Measurements from ENCODE around the gene MLC1.

The MLC1 gene

GRCh38 chr22:50076646-50077535 lies 8.3 kb downstream of the MLC1 start:
- DNase-seq (ENCODE audit: low read depth): no peak

DNA sequence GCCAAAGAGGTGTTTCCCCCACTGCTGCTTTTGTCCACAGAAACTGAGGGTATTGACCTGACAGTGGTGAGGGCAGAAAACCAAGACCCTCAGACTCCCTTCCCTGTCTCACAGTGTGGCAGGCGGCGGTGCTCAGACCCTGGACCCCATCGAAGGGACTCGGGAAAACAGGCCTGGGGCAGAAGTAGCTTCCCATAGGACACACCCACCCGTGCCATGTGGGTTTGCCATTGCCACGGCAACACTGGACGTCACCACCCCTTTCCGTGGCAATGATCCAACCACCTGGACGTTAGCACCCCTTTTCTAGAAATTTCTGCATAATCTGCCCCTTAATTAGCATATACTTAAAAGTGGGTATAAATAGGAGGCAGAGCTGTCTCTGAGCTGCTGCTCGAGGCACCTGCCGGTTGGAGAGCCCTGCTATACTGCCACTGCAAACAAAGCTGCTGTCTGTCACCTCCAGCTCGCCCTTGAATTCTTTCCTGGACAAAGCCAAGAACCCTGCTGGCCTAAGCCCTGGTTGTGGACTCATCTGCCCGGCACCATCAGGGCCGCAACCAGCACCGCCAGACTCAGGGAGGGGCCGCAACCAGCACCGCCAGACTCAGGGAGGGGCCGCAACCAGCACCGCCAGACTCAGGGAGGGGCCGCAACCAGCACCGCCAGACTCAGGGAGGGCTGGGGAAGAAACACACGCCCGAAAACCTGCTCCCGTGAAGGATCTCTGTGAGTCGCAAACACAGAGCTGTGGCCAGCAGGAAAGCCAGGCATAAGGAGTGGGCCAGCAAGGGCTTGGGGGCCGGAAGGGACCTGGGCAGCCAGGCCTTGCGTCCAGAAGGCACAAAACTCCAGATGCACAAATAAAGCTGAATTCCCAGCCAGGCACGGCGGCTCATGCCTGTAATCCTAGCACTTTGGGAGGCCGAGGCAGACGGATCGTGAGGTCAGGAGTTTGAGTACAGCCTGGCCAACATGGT lies 10.4 kb downstream of the MLC1 start:
- no peak for DNase-seq (ENCODE audit: low read depth)

GRCh38 chr22:50074056-50074455 lies 11.2 kb downstream of the MLC1 start:
- no peak for DNase-seq (ENCODE audit: low read depth)

DNA sequence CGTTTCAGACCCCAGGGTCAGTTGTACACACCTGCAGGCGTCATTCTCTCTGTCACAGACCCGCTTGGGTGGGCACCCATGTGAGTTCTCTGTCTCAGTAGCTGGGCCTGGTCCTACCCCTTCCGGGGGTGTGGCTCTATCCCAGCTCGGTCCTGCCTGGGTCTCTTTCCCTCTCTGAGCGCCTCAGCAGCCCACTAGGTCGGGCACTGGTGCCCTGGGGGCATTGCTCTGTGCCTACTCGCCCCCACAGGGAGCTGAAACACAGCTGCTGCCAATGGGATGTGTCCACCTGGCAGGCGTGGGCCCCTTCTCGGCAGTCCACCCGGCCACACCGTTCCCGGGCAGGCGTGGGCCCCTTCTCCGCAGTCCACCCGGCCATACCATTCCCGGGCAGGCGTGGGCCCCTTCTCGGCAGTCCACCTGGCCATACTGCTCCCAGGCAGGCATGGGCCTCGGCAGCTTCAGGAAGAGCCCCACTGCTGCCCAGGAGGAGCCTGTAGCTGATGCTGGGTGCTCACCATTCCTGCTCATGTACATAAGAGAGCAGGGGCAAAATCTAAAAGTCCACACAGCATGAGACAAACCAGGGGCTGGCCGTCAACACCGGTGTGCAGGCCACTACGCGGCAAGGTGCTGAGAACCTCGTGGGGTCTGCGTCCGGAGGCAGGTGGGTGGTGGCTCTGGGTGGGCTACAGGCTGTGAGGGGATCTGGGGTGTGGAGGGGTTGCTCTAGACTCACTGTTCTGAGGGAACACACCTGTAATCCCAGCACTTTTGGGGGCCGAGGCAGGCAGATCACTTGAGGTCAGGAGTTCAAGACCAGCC lies 12.3 kb downstream of the MLC1 start:
- no peak for DNase-seq (ENCODE audit: low read depth)

DNA sequence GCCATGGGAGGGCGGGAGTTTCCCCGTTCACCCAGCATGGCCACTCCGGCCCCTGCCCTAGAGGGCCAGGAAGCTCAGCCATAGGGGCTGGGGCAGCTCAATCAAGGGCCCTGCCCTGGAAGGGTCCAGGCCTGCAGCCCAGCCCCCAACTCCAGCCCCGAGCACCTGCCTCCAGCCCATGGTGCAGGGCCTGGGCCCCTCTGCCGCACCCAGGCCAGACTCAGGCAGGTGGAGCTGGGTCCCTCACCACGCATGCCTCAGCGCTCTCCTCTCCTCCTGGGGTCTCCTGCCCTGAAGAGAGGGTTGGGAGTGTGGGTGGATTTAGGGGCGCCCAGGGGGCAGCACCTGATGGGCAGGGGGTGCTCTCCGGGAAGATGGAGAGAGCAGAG lies 13.1 kb downstream of the MLC1 start:
- DNase-seq (ENCODE audit: low read depth): no peak

GRCh38 chr22:50071432-50072166 lies 13.6 kb downstream of the MLC1 start:
- no peak for DNase-seq (ENCODE audit: low read depth)

DNA sequence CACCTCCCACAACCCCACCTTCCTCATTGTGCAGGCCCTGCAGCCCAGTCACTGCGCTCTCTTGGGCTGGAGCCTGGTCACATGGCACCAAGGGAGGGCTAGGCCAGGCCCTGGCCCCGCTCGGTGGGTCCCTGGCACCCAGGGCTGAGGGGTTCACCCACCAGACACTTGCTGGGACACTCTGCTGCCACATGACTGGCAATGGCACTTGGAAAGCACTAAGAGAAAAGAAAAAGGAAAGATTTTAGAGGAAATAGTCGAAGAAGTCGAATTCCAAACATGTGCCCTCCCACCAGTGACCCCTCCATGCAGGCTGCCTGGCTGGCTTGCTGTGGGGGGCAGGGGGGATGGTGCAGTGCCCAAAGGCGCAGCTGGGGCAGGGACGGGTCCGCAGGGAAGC lies 14.9 kb downstream of the MLC1 start:
- DNase-seq (ENCODE audit: low read depth): no peak

- no peak for DNase-seq (ENCODE audit: low read depth)
These were observed 17.1 kb downstream of the MLC1 start for GRCh38 chr22:50068096-50068495.

DNA sequence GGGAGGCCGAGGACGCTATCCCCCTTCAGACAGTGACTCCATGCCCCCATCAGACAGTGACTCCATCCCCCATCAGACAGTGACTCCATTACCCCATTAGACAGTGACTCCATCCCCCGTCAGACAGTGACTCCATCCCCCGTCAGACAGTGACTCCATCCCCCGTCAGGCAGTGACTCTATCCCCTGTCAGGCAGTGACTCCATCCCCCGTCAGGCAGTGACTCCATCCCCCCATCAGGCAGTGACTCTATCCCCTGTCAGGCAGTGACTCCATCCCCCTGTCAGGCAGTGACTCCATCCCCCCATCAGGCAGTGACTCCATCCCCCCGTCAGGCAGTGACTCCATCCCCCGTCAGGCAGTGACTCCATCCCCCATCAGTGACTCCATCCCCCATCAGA lies 18.0 kb downstream of the MLC1 start:
- DNase-seq (ENCODE audit: low read depth): no peak

DNA sequence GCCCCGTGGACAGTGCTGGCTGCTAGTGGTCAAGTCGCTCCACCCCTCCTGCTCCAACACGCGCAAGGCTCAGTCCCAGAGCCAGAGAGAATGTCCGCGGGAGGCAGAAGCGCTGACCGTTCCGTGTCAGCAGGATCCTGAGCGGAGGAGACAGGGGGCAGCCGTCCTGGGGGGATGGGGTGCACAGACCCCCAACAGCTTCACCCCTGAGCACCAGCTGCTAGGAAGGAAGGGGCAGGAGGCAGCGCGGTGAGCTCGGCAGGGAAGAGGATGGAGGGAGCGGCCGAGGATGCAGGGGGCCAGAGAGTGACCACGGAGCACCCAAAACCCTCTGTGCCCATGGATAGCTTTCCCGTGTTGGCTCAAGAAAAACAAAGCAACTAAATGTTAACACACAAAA lies 20.8 kb downstream of the MLC1 start:
- DNase-seq (ENCODE audit: low read depth): no peak

DNA sequence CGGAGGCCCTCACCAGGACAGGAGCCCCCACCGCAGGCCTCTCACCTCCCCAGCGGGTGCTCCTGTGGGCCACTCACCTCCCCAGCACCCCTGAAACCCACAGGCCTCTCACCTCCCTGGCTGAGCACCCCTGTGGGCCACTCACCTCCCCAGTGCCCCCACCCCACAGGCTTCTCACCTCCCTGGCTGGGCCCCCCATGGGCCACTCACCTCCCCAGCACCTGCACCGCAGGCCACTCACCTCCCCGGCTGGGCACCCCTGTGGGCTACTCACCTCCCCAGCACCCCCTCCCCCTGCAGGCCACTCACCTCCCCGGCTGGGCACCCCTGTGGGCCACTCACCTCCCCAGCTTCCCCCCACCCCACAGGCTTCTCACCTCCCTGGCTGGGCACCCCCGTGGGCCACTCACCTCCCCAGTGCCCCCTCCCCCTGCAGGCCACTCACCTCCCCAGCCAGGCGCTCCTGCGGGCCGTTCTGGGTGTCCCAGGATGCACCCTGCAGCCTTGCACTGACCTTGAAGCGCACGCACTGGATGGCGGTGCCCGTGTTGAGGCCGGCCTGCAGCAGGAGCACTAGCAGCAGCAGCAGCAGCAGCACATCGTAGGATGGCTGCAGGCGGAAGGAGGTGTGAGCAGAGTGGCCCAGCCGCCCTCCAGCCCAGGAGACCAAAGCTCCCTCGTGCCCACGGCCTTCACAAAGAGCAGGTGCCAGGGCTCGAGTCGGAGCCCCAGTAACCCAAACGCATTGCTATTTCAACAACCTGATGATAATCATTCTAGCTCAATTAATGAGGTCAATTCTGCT lies 21.4 kb downstream of the MLC1 start:
- no peak for DNase-seq (ENCODE audit: low read depth)

GRCh38 chr22:50062509-50063135 lies 22.6 kb downstream of the MLC1 start:
- no peak for DNase-seq (ENCODE audit: low read depth)

DNA sequence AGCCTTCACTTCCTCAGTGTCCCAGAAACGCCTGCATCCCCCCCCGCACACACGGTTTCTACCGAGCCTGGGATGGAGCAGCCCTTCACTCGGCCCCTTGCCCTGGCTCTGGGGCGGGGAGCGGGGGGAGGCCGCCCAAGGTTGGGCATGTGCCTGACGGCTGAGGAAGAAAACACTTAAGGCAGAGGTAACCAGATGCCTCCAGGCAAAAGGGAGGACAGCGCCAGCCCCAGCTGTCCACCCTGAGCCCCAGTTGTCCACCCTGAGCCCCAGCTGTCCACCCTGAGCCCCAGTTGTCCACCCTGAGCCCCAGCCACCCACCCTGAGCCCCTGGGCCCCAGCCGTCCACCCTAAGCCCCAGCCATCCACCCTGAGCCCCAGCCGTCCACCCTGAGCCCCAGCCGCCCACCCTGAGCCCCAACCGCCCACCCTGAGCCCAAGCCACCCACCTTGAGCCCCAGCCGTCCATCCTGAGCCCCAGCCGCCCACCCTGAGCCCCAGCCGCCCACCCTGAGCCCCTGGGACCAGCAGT lies 23.3 kb downstream of the MLC1 start:
- no peak for DNase-seq (ENCODE audit: low read depth)

DNA sequence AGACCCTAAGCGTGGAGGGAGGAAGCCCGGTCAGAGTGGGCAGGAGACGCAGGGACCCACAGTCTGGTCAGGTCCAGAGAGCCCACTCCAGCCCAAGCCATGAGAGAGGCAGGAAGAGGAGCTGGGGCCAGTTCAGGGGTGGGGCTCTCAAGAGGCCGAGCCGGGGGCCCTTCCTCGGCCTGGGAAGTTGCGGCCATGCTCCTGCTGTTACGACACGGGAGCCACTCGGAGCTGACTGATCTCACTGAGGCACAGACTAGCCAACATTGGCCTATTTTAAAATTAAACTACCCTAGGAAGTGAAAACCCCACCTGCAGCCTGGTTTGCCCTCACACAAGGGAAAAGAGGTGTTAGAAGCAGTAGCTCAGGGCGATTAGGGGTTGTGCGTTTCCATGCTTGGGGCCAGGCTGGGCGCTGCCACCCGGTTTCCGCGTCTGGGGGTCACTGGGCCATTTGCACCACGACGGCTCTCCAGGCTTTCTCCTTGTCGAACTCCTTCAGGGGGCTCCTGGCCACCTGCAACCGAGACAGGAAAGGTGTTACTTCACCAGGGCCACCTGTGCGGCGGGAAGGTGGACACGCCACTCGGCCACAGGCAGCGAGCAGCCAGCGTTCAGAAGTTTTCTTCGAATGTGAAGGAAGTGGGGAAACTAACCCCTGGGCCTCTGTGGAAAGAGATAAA lies 23.9 kb downstream of the MLC1 start:
- no peak for DNase-seq (ENCODE audit: low read depth)

- no peak for DNase-seq (ENCODE audit: low read depth)
These were observed 24.6 kb downstream of the MLC1 start for GRCh38 chr22:50060441-50061140.

DNA sequence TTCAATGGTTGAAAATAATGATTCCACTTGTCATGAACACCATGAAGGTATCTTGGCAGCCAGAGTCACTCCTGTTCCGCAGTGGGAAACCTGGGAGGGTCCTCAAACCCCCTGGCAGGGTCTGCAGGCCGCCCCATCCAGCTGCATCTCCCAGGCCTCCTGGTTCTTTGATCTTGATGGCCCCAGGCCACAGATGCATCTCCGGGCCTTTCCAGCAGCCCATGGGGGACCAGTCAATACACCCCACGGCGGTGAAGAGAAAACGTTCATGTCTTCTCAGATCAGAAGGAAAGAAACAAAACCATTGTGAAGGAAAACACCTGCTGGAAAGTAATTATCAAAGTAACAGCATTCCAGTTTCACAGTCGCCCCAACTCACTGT lies 25.4 kb downstream of the MLC1 start:
- DNase-seq (ENCODE audit: low read depth): no peak

GRCh38 chr22:50058906-50059880 lies 26.0 kb downstream of the MLC1 start:
- no peak for DNase-seq (ENCODE audit: low read depth)
